Calu3 (cell line): ENCODE data around the gene CD72. TPM values are rescaled to one million over a fixed set of nuclear protein-coding genes. Genes with fewer than 3 reads are reported as not detected.
"Not testable (repeated sequence)": the region's sequence is repeated elsewhere in the genome, so short reads cannot be mapped to it uniquely, and the experiment has no call there.

Source experiments
- BruUV-seq: library from RNA; stranded (reverse); fragments of 400-500 nt; replicated peaks from 2 replicates; lab custom pipeline; 2021; lab: Mats Ljungman, UMichigan
- CTCF ChIA-PET: fragments of 300-600 bp; sonication (Branson Sonifier 250); formaldehyde crosslinking; loops from one replicate; lab custom pipeline; 2022; ENCODE audit warnings: antibody characterized with exemption; lab: Charles Lee
- DNase-seq: peaks from one replicate; pipeline ENCODE4 v3.0.0; 2022
- H3K27ac Mint-ChIP-seq: one replicate; pipeline ENCODE4 v1.8.0; 2022; ENCODE audit warnings: mixed read lengths; ENCODE audit not compliant: unreplicated experiment
- H3K27me3 Mint-ChIP-seq: one replicate; pipeline ENCODE4 v1.8.0; 2022; ENCODE audit warnings: mixed read lengths; ENCODE audit not compliant: unreplicated experiment
- H3K36me3 Mint-ChIP-seq: one replicate; pipeline ENCODE4 v1.8.0; 2022; ENCODE audit warnings: mild to moderate bottlenecking, moderate library complexity, mixed read lengths; ENCODE audit not compliant: insufficient read depth, unreplicated experiment
- H3K4me1 Mint-ChIP-seq: one replicate; pipeline ENCODE4 v1.8.0; 2022; ENCODE audit warnings: mild to moderate bottlenecking, low read depth, mixed read lengths; ENCODE audit not compliant: unreplicated experiment
- H3K4me3 Mint-ChIP-seq: one replicate; pipeline ENCODE4 v1.8.0; 2022; ENCODE audit warnings: mild to moderate bottlenecking, low read depth, moderate library complexity, mixed read lengths; ENCODE audit not compliant: unreplicated experiment
- H3K9me3 Mint-ChIP-seq: one replicate; pipeline ENCODE4 v1.8.0; 2022; ENCODE audit warnings: low read depth, mixed read lengths; ENCODE audit not compliant: unreplicated experiment
- intact Hi-C: fragments of 100-400 bp; cut with micrococcal nuclease; formaldehyde crosslinking; loops from one replicate; pipeline ENCODE4 v1.10.0; 2022; ENCODE audit not compliant: unreplicated experiment
- total RNA-seq: library from RNA; stranded (reverse); gene quantifications from 2 replicates; pipeline ENCODE4 v1.2.3, GENCODE V29; 2022
- TF ChIP-seq, protein P1 (sequence below): fragments of 200-600 bp; IDR thresholded peaks from one replicate; pipeline ENCODE4 v1.8.0; 2022; ENCODE audit warnings: antibody characterized with exemption; ENCODE audit not compliant: unreplicated experiment

Gene CD72
- total RNA-seq, 1 experiment from 2014 or later: 0.38 TPM

DNA sequence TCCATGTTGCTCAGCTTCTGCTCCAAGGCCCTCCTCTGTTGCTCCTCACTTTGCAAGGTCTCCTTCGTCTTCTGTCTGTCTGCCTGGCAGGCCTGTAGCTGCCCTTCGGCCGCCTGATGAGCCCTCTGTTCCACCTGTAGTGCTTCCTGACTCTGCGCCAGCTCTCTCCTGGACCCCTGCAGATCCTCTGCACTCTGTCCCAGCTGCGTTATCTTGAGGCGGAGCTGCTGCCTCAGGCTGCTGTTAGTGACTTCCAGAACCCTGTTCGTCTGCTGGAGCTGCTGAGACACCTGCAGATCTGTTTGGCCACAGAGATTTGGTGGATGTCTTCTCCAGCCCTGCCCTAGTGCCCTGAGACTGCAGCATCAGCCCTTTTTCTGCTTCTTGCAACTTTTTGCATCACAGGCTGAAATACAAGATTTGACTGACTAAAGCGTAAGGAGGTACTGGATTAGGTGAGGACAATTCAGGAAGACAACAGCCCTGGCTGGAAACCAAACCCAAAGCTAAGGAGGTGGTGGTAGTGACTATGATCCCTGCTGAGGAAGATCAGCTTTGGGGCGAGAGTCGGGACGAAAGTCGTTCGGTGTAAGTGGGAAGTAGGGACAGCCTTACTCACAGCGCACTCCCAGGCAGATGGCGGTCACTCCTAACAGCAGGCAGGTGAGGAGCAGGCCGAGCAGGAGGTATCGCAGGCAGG is 2.1 kb downstream of the CD72 start:
- Mint-ChIP-seq H3K4me1 (no peaks in the 10 kb centered on the region), H3K9me3 (no peaks in the 10 kb centered on the region), H3K27ac (no peak overlapping the region), H3K36me3 (no peaks in the 10 kb centered on the region), H3K27me3 (peaks cover 69% of the 10 kb centered on the region), H3K4me3 (peak overlapping the region; percentile 49)
- TF ChIP-seq, protein P1, sequence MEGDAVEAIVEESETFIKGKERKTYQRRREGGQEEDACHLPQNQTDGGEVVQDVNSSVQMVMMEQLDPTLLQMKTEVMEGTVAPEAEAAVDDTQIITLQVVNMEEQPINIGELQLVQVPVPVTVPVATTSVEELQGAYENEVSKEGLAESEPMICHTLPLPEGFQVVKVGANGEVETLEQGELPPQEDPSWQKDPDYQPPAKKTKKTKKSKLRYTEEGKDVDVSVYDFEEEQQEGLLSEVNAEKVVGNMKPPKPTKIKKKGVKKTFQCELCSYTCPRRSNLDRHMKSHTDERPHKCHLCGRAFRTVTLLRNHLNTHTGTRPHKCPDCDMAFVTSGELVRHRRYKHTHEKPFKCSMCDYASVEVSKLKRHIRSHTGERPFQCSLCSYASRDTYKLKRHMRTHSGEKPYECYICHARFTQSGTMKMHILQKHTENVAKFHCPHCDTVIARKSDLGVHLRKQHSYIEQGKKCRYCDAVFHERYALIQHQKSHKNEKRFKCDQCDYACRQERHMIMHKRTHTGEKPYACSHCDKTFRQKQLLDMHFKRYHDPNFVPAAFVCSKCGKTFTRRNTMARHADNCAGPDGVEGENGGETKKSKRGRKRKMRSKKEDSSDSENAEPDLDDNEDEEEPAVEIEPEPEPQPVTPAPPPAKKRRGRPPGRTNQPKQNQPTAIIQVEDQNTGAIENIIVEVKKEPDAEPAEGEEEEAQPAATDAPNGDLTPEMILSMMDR: no peak
- no TSS peak for BruUV-seq
- CTCF ChIA-PET: no interaction called here
- intact Hi-C loops: no loop called here
- no peak for DNase-seq

DNA sequence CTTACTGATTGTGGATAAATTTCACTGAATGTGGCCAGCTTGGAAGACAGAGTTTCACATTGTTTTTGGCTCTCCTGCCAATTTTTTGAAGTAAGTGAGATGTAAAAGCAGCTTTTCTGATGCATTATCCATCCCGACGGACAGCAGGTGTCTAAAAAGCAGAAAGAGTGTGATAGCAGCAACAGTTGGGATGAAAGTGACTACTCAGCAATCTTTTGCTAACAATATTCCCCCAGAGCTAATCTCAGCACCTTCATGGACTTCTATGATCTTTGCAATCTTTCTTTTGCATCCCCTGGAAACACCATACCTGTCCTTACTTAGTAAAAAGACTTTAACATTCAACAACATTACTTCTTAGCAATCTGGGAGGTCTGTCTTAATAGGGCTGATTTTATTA is 5.4 kb downstream of the CD72 start:
- Mint-ChIP-seq H3K36me3 (no peaks in the 10 kb centered on the region), H3K4me3 (no peak overlapping the region), H3K27ac (no peak overlapping the region), H3K27me3 (peaks cover 51% of the 10 kb centered on the region), H3K9me3 (no peaks in the 10 kb centered on the region), H3K4me1 (no peaks in the 10 kb centered on the region)
- CTCF ChIA-PET: no interaction called here
- intact Hi-C loops: no loop called here
- DNase-seq: no peak
- no TSS peak for BruUV-seq
- TF ChIP-seq, protein P1: no peak

- intact Hi-C loops, DNase-seq, H3K4me3 Mint-ChIP-seq, H3K36me3 Mint-ChIP-seq, H3K27ac Mint-ChIP-seq, H3K4me1 Mint-ChIP-seq, BruUV-seq, H3K9me3 Mint-ChIP-seq: not testable (repeated sequence)
- H3K27me3 Mint-ChIP-seq: peaks cover 44% of the 10 kb centered on the region
- CTCF ChIA-PET: interaction anchor here (0.8 to 1.3 kb wide), 2 partner anchors 33 to 84 kb away, joined by 4 to 6 read pairs; no protein-coding TSS in a partner anchor
Measured at GRCh38 chr9:35612066-35612465, 6.1 kb downstream of the CD72 start.

DNA sequence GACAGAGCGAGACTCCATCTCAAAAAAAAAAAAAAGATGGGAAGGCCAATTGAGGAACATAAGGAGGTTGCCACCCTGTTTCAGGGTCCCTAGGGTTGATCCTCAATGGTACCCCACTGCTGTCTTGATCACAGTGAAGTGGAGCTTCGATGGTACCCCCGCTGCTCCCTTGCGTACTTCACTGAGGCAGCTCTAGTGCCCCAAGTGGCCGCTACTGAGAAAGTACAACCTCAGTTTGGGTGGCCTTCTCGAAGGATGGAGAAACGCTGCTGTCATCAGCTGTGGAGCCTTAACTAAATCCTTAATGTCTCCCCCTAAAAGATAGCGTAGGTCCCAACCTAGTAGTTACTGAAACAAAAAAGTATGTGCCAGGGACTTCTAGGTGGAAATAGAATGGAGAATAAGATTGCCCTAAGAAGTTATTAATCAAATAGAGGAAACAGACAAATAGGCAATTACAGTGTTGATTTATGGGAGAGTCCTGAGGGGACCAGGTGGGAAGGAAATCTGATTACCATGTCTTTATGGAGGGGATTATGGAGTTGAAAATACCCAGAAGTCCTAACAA is 6.9 kb downstream of the CD72 start:
- Mint-ChIP-seq H3K9me3 (no peaks in the 10 kb centered on the region), H3K4me3 (no peak overlapping the region), H3K4me1 (no peaks in the 10 kb centered on the region), H3K27me3 (peaks cover 36% of the 10 kb centered on the region), H3K27ac (no peak overlapping the region), H3K36me3 (no peaks in the 10 kb centered on the region)
- intact Hi-C loops: no loop called here
- no TSS peak for BruUV-seq
- DNase-seq: peak; percentile 24
- TF ChIP-seq, protein P1: peak; percentile 41
- CTCF ChIA-PET: interaction anchor here (0.7 to 1.3 kb wide), 3 partner anchors 34 to 501 kb away, joined by 3 to 6 read pairs (median 4); no protein-coding TSS in a partner anchor

DNA sequence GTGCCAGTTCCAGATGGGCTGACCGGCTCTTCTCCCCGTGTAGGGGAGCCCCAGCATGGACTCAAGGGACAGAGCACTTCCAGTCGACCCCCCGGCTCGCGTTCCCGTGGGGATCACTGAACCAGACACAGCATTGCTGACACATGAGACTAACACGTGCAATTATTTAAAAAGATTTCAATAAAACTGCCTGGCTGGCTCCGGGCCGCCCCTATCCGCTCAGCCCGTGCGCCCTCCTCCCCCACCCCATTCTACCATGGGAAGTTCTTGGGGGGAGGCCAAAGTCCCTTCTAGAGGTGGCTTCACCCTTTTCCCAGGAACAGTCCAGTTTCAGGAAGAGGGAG is 8.4 kb downstream of the CD72 start:
- Mint-ChIP-seq H3K27ac (no peak overlapping the region), H3K9me3 (no peaks in the 10 kb centered on the region), H3K4me1 (no peaks in the 10 kb centered on the region), H3K36me3 (peaks cover 7% of the 10 kb centered on the region), H3K27me3 (peaks cover 21% of the 10 kb centered on the region), H3K4me3 (no peak overlapping the region)
- CTCF ChIA-PET: no interaction called here
- intact Hi-C loops: no loop called here
- BruUV-seq: no TSS peak
- no peak for DNase-seq
- TF ChIP-seq, protein P1: no peak
